ENCODE results near the gene PLEKHA4. TPM values are rescaled to one million over a fixed set of nuclear protein-coding genes. Genes with fewer than 3 reads are reported as not detected.

PLEKHA4 gene
- total and polyA plus RNA-seq, 2 of the 13 experiments (the other 11 are each of a cell fraction or from before 2014, with no cell fraction given) = 4.8 to 6.0 TPM

DNA sequence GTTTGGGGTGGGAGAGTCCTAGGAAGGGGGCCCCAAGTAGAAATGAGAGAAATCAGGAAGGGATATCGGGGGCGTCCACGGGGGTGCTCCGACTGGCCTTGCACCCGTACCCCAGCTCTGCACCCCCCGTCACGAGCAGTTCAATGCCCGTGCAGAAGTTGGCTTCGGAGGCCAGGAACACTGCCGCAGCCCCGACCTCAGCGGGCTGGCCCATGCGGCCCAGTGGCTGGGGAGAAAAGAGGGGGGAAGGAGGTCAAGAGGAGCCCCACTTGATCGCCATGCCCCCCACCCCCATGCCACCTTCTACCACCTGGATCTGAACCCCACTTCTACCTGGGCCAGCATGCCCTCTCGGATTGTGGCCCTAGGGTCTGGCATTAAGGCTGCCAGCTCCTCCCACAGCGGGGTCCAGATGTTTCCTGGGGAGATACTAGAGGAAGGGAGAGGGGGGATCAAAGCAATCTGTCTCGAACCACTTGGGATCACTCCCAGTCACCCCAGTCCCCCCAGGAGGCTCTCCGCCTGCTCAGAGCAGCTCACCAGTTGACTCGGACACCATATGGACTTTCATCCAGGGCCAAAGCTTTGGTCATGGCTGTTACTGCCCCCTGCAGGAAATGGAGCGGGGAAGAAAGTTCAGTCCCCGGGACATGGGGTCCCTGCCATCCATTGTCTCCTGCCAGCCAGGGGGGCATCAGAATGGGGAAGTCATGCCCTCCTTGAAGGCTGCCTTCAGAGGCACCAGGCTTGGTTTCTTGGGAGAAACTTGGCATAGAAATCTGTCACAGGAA is 55.1 kb downstream of the PLEKHA4 start:
- Histone ChIP-seq H3K9ac (ENCODE audit: insufficient read depth, low read depth, low read length) (no peak overlapping the region), H2AFZ (ENCODE audit: low read length) (no peak overlapping the region), H3K27ac (ENCODE audit: extremely low read length, insufficient read depth, low read length) (peak overlapping the region; percentile 61), H3K79me2 (ENCODE audit: insufficient read depth, low read length) (peaks cover 2% of the 10 kb centered on the region), H3K36me3 (replicated peaks in 1 of 2; ENCODE audit: control insufficient read depth in 1 of 2, insufficient read depth in 2 of 2, low read length in 2 of 2) (no peaks in the 10 kb centered on the region), H4K20me1 (ENCODE audit: insufficient read depth, low read length) (peaks cover 3% of the 10 kb centered on the region; the same call in 1 of the 2 replicates), H3K27me3 (ENCODE audit: control insufficient read depth in 1 of 2, insufficient read depth in 2 of 2, low read length in 2 of 2) (no peaks in the 10 kb centered on the region), H3K4me3 (replicated peaks in 1 of 3; ENCODE audit: insufficient read depth in 1 of 3, low read depth in 2 of 3, low read length in 3 of 3) (no peak overlapping the region), H3K4me2 (ENCODE audit: low read depth, low read length) (no peak overlapping the region), H3K4me1 (ENCODE audit: insufficient read depth, low read length) (peaks cover 65% of the 10 kb centered on the region), H3K9me3 (ENCODE audit: low read length) (no peaks in the 10 kb centered on the region)
- FAIRE-seq (no peak), DNase-seq (ENCODE audit: low spot score) (peak; percentile 43), ATAC-seq (peak; percentile 39)
- intact Hi-C loops (cut with micrococcal nuclease; ENCODE audit: unreplicated experiment) = no loop called here
- WGBS (ENCODE audit: low lambda C conversion rate) = 89% methylated on average over 15 of the region's 21 CpGs
- ChIA-PET POLR2A (no interaction called here), CTCF (ENCODE audit: low intra/inter-chr PET ratio, low total read pairs) (no interaction called here)
- in situ Hi-C loops (cut with HindIII; ENCODE audit: extremely low pct_ligation_motif_present, low pct_unique_long_range_greater_than_20kb) = no loop called here
- no TSS peak for BruUV-seq (replicated peaks)
- TF ChIP-seq IRX3 (CRISPR knock-in tag; IDR thresholded peaks at IDR 0.05; ENCODE audit: borderline replicate concordance, low read depth) = 0 out of 2 replicates have a peak, but pooled peaks have one; percentile 44
- TF ChIP-seq TAF15 (IDR thresholded peaks at IDR 0.05; ENCODE audit: low read depth, low read length, poor library complexity, severe bottlenecking) = no peak
- no peak for TF ChIP-seq PCBP2 (optimal IDR thresholded peaks at IDR 0.05; ENCODE audit: low read depth, low read length, poor library complexity, severe bottlenecking)
- no peak for TF ChIP-seq SMARCE1 (IDR thresholded peaks at IDR 0.05; ENCODE audit: borderline replicate concordance)
- TF ChIP-seq ZNF326 (CRISPR knock-in tag; IDR thresholded peaks at IDR 0.05; ENCODE audit: borderline replicate concordance) = peak; percentile 33; the same call in 1 of the 2 replicates
- peak; percentile 28; the same call in 1 of the 2 replicates for TF ChIP-seq STAG1 (CRISPR knock-in tag; IDR thresholded peaks at IDR 0.05)
- no peak for TF ChIP-seq ZNF331 (CRISPR knock-in tag; IDR thresholded peaks at IDR 0.05)
- peak; percentile 63 for TF ChIP-seq HNF4A (CRISPR knock-in tag; IDR thresholded peaks at IDR 0.05)
- TF ChIP-seq AGO1 (IDR thresholded peaks at IDR 0.05; ENCODE audit: low read depth, low read length, poor library complexity, severe bottlenecking) = peak; percentile 89
- no peak for TF ChIP-seq NR2F6 (IDR thresholded peaks at IDR 0.05)
- no peak for TF ChIP-seq NR2F6 (CRISPR knock-in tag; IDR thresholded peaks at IDR 0.05)
- no peak for TF ChIP-seq ZNF709 (CRISPR knock-in tag; IDR thresholded peaks at IDR 0.05)
- TF ChIP-seq ZNF747 (CRISPR knock-in tag; IDR thresholded peaks at IDR 0.05; ENCODE audit: borderline replicate concordance) = no peak
- TF ChIP-seq POLR2A (IDR thresholded peaks at IDR 0.05; ENCODE audit: insufficient read depth in 1 of 2, low read depth in 2 of 2, low read length in 2 of 2) = no peak; a peak in 1 of 4 replicates
- TF ChIP-seq ZNF558 (CRISPR knock-in tag; IDR thresholded peaks at IDR 0.05; ENCODE audit: borderline replicate concordance) = no peak
- TF ChIP-seq, protein P1, sequence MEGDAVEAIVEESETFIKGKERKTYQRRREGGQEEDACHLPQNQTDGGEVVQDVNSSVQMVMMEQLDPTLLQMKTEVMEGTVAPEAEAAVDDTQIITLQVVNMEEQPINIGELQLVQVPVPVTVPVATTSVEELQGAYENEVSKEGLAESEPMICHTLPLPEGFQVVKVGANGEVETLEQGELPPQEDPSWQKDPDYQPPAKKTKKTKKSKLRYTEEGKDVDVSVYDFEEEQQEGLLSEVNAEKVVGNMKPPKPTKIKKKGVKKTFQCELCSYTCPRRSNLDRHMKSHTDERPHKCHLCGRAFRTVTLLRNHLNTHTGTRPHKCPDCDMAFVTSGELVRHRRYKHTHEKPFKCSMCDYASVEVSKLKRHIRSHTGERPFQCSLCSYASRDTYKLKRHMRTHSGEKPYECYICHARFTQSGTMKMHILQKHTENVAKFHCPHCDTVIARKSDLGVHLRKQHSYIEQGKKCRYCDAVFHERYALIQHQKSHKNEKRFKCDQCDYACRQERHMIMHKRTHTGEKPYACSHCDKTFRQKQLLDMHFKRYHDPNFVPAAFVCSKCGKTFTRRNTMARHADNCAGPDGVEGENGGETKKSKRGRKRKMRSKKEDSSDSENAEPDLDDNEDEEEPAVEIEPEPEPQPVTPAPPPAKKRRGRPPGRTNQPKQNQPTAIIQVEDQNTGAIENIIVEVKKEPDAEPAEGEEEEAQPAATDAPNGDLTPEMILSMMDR (CRISPR knock-in tag; IDR thresholded peaks at IDR 0.05) = peak; percentile 65
- TF ChIP-seq EED (CRISPR knock-in tag; IDR thresholded peaks at IDR 0.05) = no peak
- TF ChIP-seq HNRNPL (IDR thresholded peaks at IDR 0.05; ENCODE audit: low read depth, low read length) = no peak
- 0 out of 2 replicates have a peak, but pooled peaks have one; percentile 40 for TF ChIP-seq ZNF644 (CRISPR knock-in tag; IDR thresholded peaks at IDR 0.05; ENCODE audit: low read depth)
- no peak for TF ChIP-seq GPN1 (CRISPR knock-in tag; IDR thresholded peaks at IDR 0.05; ENCODE audit: borderline replicate concordance)
- TF ChIP-seq KDM2A (CRISPR knock-in tag; IDR thresholded peaks at IDR 0.05; ENCODE audit: borderline replicate concordance, low read depth) = peak; percentile 26; the same call in 1 of the 2 replicates
- no peak for TF ChIP-seq ZNF431 (CRISPR knock-in tag; IDR thresholded peaks at IDR 0.05; ENCODE audit: borderline replicate concordance, low read depth)
- TF ChIP-seq ZNF333 (CRISPR knock-in tag; IDR thresholded peaks at IDR 0.05; ENCODE audit: borderline replicate concordance) = no peak
- TF ChIP-seq ZBTB21 (CRISPR knock-in tag; IDR thresholded peaks at IDR 0.05) = no peak
